CD4-positive, alpha-beta T cell treated with Interleukin-4 for 4 hours (primary cell): ENCODE measurements around the gene CST4.
"Not testable (repeated sequence)": the region's sequence is repeated elsewhere in the genome, so short reads cannot be mapped to it uniquely, and the experiment has no call there.

ENCODE experiments used
- DNase-seq: peaks from one replicate; pipeline ENCODE4 v3.0.0-alpha.2; 2020

The CST4 gene

GRCh38 chr20:23688684-23689398 lies at the start of gene CST4:
Gene CST4, minus strand, starts transcription at chr20:23689038. Its CDS starts 69 bp downstream, at chr20:23688969.
- DNase-seq = not testable (repeated sequence)

- not testable (repeated sequence) for DNase-seq
These were observed 46.6 kb upstream of the CST4 start for GRCh38 chr20:23735391-23735790.

- not testable (repeated sequence) for DNase-seq
These were observed 46.1 kb upstream of the CST4 start for GRCh38 chr20:23734949-23735348.

- DNase-seq = not testable (repeated sequence)
These were observed 45.6 kb upstream of the CST4 start for GRCh38 chr20:23734440-23734839.

- DNase-seq = no peak
These were observed 38.2 kb upstream of the CST4 start for GRCh38 chr20:23727016-23727415.

GRCh38 chr20:23725102-23725501 lies 36.3 kb upstream of the CST4 start:
- DNase-seq = no peak

- peak; percentile 10 for DNase-seq
These were observed 34.9 kb upstream of the CST4 start for GRCh38 chr20:23723659-23724307.

- DNase-seq = not testable (repeated sequence)
These were observed 34.0 kb upstream of the CST4 start for GRCh38 chr20:23722851-23723250.

GRCh38 chr20:23721962-23722361 lies 33.1 kb upstream of the CST4 start:
- no peak for DNase-seq

GRCh38 chr20:23719351-23719750 lies 30.5 kb upstream of the CST4 start:
- not testable (repeated sequence) for DNase-seq

GRCh38 chr20:23711778-23712177 lies 22.9 kb upstream of the CST4 start:
- not testable (repeated sequence) for DNase-seq

- DNase-seq = no peak
These were observed 21.9 kb upstream of the CST4 start for GRCh38 chr20:23710771-23711170.

GRCh38 chr20:23705895-23706294 lies 17.1 kb upstream of the CST4 start:
- DNase-seq = no peak

GRCh38 chr20:23702021-23702420 lies 13.2 kb upstream of the CST4 start:
- no peak for DNase-seq

- DNase-seq = no peak
These were observed 12.1 kb upstream of the CST4 start for GRCh38 chr20:23700931-23701330.

- no peak for DNase-seq
These were observed 9.1 kb upstream of the CST4 start for GRCh38 chr20:23697947-23698346.

- DNase-seq = not testable (repeated sequence)
These were observed 6.2 kb upstream of the CST4 start for GRCh38 chr20:23695068-23695395.

- DNase-seq = not testable (repeated sequence)
These were observed 5.6 kb upstream of the CST4 start for GRCh38 chr20:23694178-23695067.

GRCh38 chr20:23692725-23693619 lies 4.1 kb upstream of the CST4 start:
- not testable (repeated sequence) for DNase-seq

- no peak for DNase-seq
These were observed 2.8 kb upstream of the CST4 start for GRCh38 chr20:23691675-23692074.

GRCh38 chr20:23690581-23690980 lies 1.7 kb upstream of the CST4 start:
- no peak for DNase-seq

- no peak for DNase-seq
These were observed 507 bp upstream of the CST4 start for GRCh38 chr20:23689399-23689690.

GRCh38 chr20:23687986-23688385 lies 852 bp downstream of the CST4 start:
- no peak for DNase-seq
